MM.1S (cell line): ENCODE data around the gene ZFHX3.

Experiments used
- DNase-seq: peaks from one replicate; pipeline ENCODE4 v3.0.0-alpha.2; 2015
- H2AFZ ChIP-seq: fragments of 300-600 bp; sonication (generic); 2 replicates; pipeline ENCODE4 v1.6.0; 2016; ENCODE audit warnings: antibody characterized with exemption, low read length
- H3F3A ChIP-seq: fragments of 300-600 bp; sonication (generic); 2 replicates; pipeline ENCODE4 v1.6.1; 2016; ENCODE audit warnings: mild to moderate bottlenecking, antibody characterized with exemption, low read length, moderate library complexity, mixed read lengths; ENCODE audit not compliant: insufficient read depth
- H3K27ac ChIP-seq: fragments of 300-600 bp; sonication (generic); 2 replicates; pipeline ENCODE4 v1.5.1; 2016; ENCODE audit warnings: mild to moderate bottlenecking, low read length
- H3K27me3 ChIP-seq: fragments of 300-600 bp; sonication (generic); replicated peaks from 2 replicates; pipeline ENCODE4 v1.6.0; 2016; ENCODE audit warnings: low read length; ENCODE audit not compliant: insufficient read depth
- H3K36me3 ChIP-seq: fragments of 300-600 bp; sonication (generic); replicated peaks from 2 replicates; pipeline ENCODE4 v1.6.1; 2016; ENCODE audit warnings: mild to moderate bottlenecking, low read length, mixed read lengths; ENCODE audit not compliant: insufficient read depth
- H3K4me1 ChIP-seq: fragments of 300-600 bp; sonication (generic); 2 replicates; pipeline ENCODE4 v1.6.1; 2016; ENCODE audit warnings: low read length, mixed read lengths
- H3K4me2 ChIP-seq: fragments of 300-600 bp; sonication (generic); 2 replicates; pipeline ENCODE4 v1.6.0; 2016; ENCODE audit warnings: low read depth, low read length
- H3K4me3 ChIP-seq: fragments of 300-600 bp; sonication (generic); 2 replicates; pipeline ENCODE4 v1.5.1; 2016; ENCODE audit warnings: low read length, mixed read lengths
- H3K79me2 ChIP-seq: fragments of 300-600 bp; sonication (generic); 2 replicates; pipeline ENCODE4 v1.6.1; 2016; ENCODE audit warnings: mixed run types, low read length, mixed read lengths
- H3K9ac ChIP-seq: fragments of 300-600 bp; sonication (generic); 2 replicates; pipeline ENCODE4 v1.6.1; 2016; ENCODE audit warnings: low read length, mixed read lengths
- H3K9me2 ChIP-seq: fragments of 300-600 bp; sonication (generic); replicated peaks from 2 replicates; pipeline ENCODE4 v1.6.1; 2016; ENCODE audit warnings: mild to moderate bottlenecking, low read length, mixed read lengths; ENCODE audit not compliant: insufficient read depth
- H3K9me3 ChIP-seq: fragments of 300-600 bp; sonication (generic); replicated peaks from 2 replicates; pipeline ENCODE4 v1.6.1; 2016; ENCODE audit warnings: mild to moderate bottlenecking, low read length, mixed read lengths; ENCODE audit not compliant: insufficient read depth
- H4K20me1 ChIP-seq: fragments of 300-600 bp; sonication (generic); 2 replicates; pipeline ENCODE4 v1.6.1; 2016; ENCODE audit warnings: mild to moderate bottlenecking, low read length, moderate library complexity, mixed read lengths; ENCODE audit not compliant: insufficient read depth
- CTCF ChIP-seq: fragments of 300-600 bp; sonication (generic); IDR thresholded peaks from 2 replicates; pipeline ENCODE4 v1.5.1; 2016; ENCODE audit warnings: antibody characterized with exemption, low read length, mixed read lengths
- EZH2 ChIP-seq: fragments of 300-600 bp; sonication (generic); optimal IDR thresholded peaks from 2 replicates; pipeline ENCODE3; 2017; ENCODE audit warnings: low read depth, mild to moderate bottlenecking, antibody characterized with exemption, low read length, mixed read lengths
- EZH2phosphoT487 ChIP-seq: fragments of 300-600 bp; sonication (generic); IDR thresholded peaks from 2 replicates; pipeline ENCODE4 v1.6.1; 2018; ENCODE audit warnings: antibody characterized with exemption, low read length

Gene ZFHX3

GRCh38 chr16:72924927-72925630 lies 122.8 kb downstream of the ZFHX3 start:
- Histone ChIP-seq H3K4me2 (no peak overlapping the region), H3K79me2 (no peaks in the 10 kb centered on the region), H3F3A (no peaks in the 10 kb centered on the region), H3K4me1 (no peaks in the 10 kb centered on the region), H3K9me3 (no peaks in the 10 kb centered on the region), H3K27ac (no peak overlapping the region), H4K20me1 (no peaks in the 10 kb centered on the region), H3K4me3 (no peak overlapping the region), H2AFZ (no peak overlapping the region), H3K9ac (no peak overlapping the region), H3K27me3 (no peaks in the 10 kb centered on the region), H3K9me2 (no peaks in the 10 kb centered on the region), H3K36me3 (no peaks in the 10 kb centered on the region)
- no peak for TF ChIP-seq CTCF
- TF ChIP-seq EZH2phosphoT487, result no peak
- no peak for TF ChIP-seq EZH2
- no peak for DNase-seq

GRCh38 chr16:72924537-72924926 lies 123.4 kb downstream of the ZFHX3 start:
- no peaks in the 10 kb centered on the region for H3K79me2 ChIP-seq
- no peak overlapping the region for H2AFZ ChIP-seq
- H3K4me2 ChIP-seq, result no peak overlapping the region
- H3K4me3 ChIP-seq, result no peak overlapping the region
- no peaks in the 10 kb centered on the region for H3K27me3 ChIP-seq
- H3K4me1 ChIP-seq, result no peaks in the 10 kb centered on the region
- no peak for TF ChIP-seq EZH2phosphoT487
- no peak for TF ChIP-seq CTCF
- no peak for TF ChIP-seq EZH2
- H3K9me2 ChIP-seq, result no peaks in the 10 kb centered on the region
- H3F3A ChIP-seq, result no peaks in the 10 kb centered on the region
- H3K9me3 ChIP-seq, result no peaks in the 10 kb centered on the region
- H3K36me3 ChIP-seq, result no peaks in the 10 kb centered on the region
- H3K9ac ChIP-seq, result no peak overlapping the region
- no peak overlapping the region for H3K27ac ChIP-seq
- no peak for DNase-seq
- H4K20me1 ChIP-seq, result no peaks in the 10 kb centered on the region

DNA sequence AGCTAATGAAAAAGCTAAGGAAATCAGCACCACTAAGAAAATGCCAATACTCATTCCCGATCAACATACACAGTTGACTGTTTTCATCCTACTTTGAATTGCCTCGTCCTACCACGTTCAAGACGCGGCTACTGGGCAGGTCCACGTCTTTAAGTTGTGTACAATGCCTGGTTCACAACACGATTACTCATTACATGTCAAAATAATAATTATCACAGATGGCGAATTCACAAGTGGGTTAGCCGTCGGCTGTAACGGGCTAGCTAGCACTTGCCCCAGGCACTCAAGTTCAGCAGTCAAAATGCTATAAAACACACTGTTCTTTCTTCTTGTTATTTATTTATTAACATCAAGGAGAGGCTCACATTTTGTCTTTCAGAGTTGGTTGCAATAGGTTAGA lies 124.2 kb downstream of the ZFHX3 start:
- H3F3A ChIP-seq, result no peaks in the 10 kb centered on the region
- DNase-seq, result no peak
- H4K20me1 ChIP-seq, result no peaks in the 10 kb centered on the region
- H3K79me2 ChIP-seq, result no peaks in the 10 kb centered on the region
- H3K9me2 ChIP-seq, result no peaks in the 10 kb centered on the region
- no peaks in the 10 kb centered on the region for H3K4me1 ChIP-seq
- H3K36me3 ChIP-seq, result no peaks in the 10 kb centered on the region
- H3K27me3 ChIP-seq, result no peaks in the 10 kb centered on the region
- no peak overlapping the region for H2AFZ ChIP-seq
- no peak overlapping the region for H3K4me3 ChIP-seq
- H3K4me2 ChIP-seq, result no peak overlapping the region
- H3K9ac ChIP-seq, result no peak overlapping the region
- H3K9me3 ChIP-seq, result no peaks in the 10 kb centered on the region
- TF ChIP-seq EZH2phosphoT487, result no peak
- no peak overlapping the region for H3K27ac ChIP-seq

- Histone ChIP-seq H2AFZ (no peak overlapping the region), H3K4me3 (no peak overlapping the region), H3K9ac (no peak overlapping the region), H3F3A (no peaks in the 10 kb centered on the region), H3K27me3 (no peaks in the 10 kb centered on the region), H3K9me2 (no peaks in the 10 kb centered on the region), H3K9me3 (no peaks in the 10 kb centered on the region), H3K4me2 (no peak overlapping the region), H4K20me1 (no peaks in the 10 kb centered on the region), H3K79me2 (no peaks in the 10 kb centered on the region), H3K27ac (no peak overlapping the region), H3K4me1 (no peaks in the 10 kb centered on the region), H3K36me3 (no peaks in the 10 kb centered on the region)
- DNase-seq, result no peak
- TF ChIP-seq EZH2phosphoT487 (no peak), EZH2 (no peak), CTCF (no peak)
These were observed 125.2 kb downstream of the ZFHX3 start for GRCh38 chr16:72922714-72923113.
